ENCODE results near the gene KCND2. TPM values are rescaled to one million over a fixed set of nuclear protein-coding genes. Genes with fewer than 3 reads are reported as not detected.
"Not testable (repeated sequence)": the region's sequence is repeated elsewhere in the genome, so short reads cannot be mapped to it uniquely, and the experiment has no call there.

The KCND2 gene
- total RNA-seq, 1 donor from 2014 or later = 2.9 TPM

DNA sequence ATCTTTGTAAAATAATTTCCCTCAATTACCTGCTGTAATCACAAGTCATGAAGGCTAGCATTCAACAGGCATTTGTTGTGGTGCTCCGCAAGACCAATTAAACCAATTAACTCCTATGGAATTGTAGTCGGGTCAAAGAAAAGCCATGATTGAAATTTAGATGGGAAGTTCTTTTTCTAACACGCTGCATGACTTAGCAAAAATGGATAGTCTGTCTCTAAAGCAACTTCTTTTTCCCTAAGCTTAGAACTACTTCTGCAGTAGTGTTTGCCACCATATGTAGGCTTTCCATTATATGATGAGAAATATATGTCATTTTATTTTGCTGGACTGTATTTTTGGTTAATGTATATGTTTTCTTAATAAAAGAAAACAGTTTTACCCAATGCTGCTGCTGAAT lies 465.8 kb downstream of the KCND2 start:
- no peak for DNase-seq (ENCODE audit: low spot score)

DNA sequence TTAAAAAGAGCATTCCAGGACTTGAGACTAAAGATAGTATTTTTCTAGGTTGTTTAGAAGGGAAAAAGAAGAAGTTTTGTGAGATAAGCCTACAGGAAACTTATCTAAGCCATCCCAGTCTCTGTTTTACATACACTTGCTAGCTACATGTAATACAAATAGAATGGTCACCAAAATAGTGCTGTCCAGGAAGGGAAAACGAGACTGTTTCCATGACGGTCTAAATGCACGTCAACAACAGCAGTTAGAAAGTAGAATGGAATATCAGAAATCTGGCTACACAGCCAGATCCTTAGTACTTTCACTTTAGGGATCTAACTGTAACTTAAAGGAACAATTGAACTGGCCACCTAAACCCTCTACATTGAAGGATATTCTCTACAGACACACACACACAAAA lies 467.4 kb downstream of the KCND2 start:
- DNase-seq (ENCODE audit: low spot score) = no peak

GRCh38 chr7:120741371-120742042 lies 468.5 kb downstream of the KCND2 start:
- DNase-seq (ENCODE audit: low spot score) = no peak

DNA sequence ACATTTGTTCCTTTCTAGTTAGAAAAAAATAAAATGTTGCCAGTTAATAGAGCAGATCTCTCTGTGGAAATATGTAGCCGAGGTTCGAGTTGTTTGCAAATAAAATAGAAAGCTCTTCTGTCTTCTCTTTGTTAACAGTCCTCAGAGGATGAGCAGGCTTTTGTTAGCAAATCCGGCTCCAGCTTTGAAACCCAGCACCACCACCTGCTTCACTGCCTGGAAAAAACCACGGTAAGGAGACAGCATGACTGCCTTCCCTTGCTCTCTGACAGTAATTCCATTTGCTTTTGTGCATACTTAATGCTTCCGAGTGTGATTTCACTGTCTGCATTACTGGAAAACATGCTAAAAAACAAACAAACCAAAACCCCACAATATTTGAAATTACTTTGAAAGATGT lies 469.4 kb downstream of the KCND2 start:
- no peak for DNase-seq (ENCODE audit: low spot score)

DNA sequence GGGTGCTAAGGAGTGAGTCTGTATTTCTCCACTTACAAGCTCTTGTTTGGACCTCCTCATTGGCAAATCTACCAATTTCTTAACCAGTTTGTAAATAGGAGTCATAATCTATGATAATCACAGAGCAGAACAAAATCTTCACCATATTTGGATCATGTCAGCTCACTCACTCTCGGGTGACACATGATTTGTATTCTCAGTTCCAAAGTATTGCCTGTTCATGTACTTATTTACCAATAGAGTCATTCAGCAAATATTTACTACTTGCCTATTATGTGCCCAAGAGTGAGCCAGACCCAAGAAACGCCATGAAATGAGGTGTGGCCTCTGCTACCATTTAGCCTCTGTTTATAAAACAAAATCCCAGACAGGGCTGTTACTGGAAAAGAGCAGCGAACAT lies 470.2 kb downstream of the KCND2 start:
- DNase-seq (ENCODE audit: low spot score) = no peak

GRCh38 chr7:120760050-120760449 lies 487.1 kb downstream of the KCND2 start:
- no peak for DNase-seq (ENCODE audit: low spot score)

GRCh38 chr7:120760851-120761250 lies 487.9 kb downstream of the KCND2 start:
- DNase-seq (ENCODE audit: low spot score) = no peak

GRCh38 chr7:120770206-120770605 lies 497.2 kb downstream of the KCND2 start:
- no peak for DNase-seq (ENCODE audit: low spot score)

GRCh38 chr7:120774481-120774880 lies 501.5 kb downstream of the KCND2 start:
- no peak for DNase-seq (ENCODE audit: low spot score)

DNA sequence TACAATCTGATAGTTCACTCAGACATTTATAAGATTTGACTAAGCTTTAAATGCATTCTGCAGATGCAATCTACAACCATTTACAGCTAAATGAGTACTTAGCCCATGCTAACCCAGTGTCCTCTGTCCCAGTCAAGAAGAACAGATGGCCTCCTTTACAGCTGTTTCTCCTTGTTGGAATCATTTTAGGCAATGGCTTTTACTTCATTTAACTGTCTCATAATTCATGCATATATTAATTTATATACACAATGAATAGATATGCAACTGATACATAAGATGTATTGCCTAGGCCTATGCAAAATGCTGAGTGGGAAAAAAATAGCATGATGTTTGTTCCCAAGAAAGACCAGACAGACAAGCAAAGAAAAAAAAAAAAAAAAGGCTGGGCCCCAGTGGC lies 502.8 kb downstream of the KCND2 start:
- no peak for DNase-seq (ENCODE audit: low spot score)

DNA sequence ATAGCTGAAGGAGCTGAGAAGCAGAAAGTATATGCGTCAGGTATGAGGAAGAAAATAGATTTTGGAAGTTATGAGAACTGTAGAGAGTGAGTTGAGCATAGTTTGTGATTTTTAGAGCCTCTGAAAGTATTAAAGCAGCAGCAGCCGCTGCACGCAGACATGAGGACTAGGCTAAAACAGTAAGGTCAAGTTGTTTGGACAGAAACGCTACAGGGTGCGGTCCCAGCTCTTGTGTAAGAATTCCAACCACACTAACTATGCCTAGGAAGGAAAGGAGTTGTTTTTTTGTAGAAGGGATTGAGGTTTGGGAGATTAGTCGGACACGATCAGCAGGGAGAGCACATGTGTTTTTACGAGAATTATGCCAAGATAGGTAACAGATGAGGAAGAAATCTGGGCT lies 506.1 kb downstream of the KCND2 start:
- DNase-seq (ENCODE audit: low spot score) = not testable (repeated sequence)

GRCh38 chr7:120780451-120780850 lies 507.5 kb downstream of the KCND2 start:
- not testable (repeated sequence) for DNase-seq (ENCODE audit: low spot score)

DNA sequence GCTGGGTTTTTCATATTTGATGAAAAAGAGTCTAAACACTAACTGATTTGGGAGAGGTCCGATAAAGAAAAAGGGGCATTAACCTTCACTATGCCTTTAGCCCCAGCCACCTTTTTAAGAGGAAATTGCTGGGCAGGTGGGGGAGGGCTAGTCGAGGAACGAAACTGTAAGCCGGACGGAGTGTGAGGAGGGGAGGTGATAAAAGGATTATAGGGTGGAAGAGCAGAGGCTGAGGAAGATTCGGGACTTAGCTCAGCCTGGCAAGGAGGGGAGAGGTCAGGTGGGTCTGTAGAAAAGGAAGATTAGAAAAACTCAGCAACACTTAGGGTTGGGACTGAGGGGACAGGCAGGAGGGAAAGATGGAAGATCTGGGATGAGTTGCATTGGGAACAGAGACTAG lies 508.0 kb downstream of the KCND2 start:
- no peak for DNase-seq (ENCODE audit: low spot score)

- DNase-seq (ENCODE audit: low spot score) = not testable (repeated sequence)
Measured at GRCh38 chr7:120781924-120782323, 508.9 kb downstream of the KCND2 start.

- DNase-seq (ENCODE audit: low spot score) = no peak
Measured at GRCh38 chr7:120783273-120783672, 510.3 kb downstream of the KCND2 start.

GRCh38 chr7:120783721-120784120 lies 510.7 kb downstream of the KCND2 start:
- no peak for DNase-seq (ENCODE audit: low spot score)

GRCh38 chr7:120785095-120785494 lies 512.1 kb downstream of the KCND2 start:
- no peak for DNase-seq (ENCODE audit: low spot score)

DNA sequence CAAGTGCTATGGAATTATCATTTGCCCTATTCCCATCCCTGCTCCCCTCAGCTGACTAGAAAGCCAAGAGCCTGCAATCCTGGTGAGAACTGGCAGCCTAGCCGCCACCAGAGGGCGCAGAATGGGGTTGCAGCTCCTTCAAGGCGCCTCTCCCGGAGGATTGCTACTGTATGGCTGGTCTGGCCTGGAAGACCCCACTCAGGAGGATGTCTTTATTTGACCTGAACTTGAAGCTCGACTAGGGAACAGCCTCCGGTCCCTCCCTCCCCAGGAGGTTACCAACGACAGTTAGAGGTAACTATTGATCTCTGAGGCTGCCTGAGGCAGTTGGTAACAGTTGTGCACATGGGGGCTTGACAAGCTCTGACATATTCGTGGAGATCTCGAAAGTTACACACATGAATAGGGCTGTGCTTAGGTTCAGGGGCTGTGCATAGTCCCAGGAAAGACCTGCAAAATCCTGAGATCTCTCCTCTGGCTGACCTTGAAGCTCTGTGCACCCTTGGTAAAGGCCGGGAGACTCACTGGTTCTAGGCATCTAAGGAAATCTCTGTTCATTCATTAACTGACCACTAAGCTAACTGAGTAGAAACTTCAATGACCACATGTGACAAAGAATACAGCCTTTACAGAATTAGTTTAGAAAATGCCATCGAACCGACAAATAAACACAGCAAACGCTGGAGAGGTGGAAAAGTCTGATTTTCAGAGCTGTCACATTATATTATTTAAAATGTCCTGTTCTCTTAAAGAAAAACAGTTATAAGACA lies 519.3 kb downstream of the KCND2 start:
- DNase-seq (ENCODE audit: low spot score) = no peak

GRCh38 chr7:120792861-120793130 lies 519.8 kb downstream of the KCND2 start:
- no peak for DNase-seq (ENCODE audit: low spot score)

DNA sequence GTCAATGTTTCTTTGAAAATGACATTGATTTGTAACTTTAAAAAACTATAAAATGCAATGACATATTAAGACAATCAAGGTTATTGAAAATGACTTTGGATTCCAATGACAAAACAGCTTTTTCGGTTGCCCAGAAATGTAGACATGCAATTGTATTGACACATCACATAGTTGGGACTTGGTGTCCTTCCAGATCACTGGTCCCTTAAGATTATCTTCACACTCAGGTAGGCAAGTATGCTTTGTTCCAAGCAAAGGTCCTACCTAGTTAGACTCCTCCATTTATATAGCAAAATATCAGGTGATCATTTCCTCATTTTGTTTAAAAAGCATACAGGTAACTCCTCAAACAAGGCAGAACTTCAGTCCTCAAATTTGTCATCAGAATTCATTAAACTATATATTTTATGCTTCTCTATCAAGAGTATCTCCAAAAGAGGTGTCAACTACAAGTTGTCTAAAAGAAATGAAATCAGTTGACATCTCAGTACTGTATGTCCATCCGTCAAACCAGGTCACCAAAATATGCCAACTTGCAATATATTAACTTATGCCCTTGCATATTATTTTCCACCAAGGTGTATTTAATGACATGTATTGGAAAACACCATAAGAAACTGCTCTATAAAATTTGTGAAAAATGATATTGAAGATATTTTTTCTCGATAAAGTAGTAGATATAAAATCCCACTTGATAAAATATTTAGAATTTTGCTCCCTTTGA lies 520.4 kb downstream of the KCND2 start:
- DNase-seq (ENCODE audit: low spot score) = no peak

DNA sequence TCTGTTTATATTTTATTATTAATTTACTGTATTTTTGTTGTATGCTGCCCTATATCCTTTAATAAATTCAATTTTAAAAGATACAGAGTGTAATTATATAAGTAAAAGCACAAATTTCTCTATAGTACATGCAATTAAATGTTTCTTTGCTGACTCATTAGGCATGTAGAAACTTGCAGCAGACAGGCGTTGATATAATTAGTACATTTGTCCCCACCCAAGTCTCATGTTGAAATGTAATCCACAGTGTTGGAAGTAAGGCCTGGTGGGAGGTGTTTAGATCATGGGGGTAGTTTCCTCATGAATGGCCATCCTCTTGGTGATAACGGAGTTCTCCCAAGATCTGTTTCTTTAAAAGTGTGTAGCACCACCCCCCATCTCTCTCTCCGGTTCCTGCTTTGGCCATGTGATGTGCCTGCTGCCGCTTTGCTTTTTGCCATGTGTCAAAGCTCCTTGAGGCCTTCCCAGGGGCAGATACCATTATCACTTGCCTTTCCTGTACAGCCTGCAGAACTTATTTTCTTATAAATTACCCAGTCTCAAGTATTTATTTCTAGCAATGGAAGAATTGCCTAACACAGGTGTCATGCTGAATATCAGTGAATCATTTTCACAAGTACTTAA lies 521.2 kb downstream of the KCND2 start:
- DNase-seq (ENCODE audit: low spot score) = no peak

DNA sequence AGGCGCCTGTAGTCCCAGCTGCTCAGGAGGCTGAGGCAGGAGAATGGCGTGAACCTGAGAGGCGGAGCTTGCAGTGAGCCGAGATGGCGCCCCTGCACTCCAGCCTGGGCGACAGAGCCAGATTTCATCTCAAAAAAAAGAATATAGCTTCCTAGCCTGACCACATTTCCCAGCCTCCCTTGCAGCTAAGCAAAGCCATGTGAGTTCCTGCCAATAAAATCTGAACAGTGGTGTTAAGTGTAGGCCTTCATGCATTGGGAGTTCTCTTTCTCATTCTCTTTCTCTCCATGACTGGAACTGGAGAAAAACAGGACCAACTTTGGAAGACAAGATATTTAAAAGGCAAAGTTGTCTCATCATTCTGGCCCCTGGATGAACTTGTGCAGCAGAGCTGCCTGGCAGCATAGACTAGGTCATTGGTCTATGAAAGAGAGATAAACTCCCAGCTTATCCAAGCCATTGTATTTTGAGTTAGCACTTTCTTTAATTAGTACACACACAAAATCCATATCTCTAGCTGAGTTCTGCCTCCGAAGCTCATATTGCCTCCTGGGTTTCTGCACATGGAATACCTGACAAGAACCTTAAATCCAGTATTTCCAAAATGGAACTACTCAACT lies 524.2 kb downstream of the KCND2 start:
- no peak for DNase-seq (ENCODE audit: low spot score)
